KOPT-K1 (cell line): ENCODE measurements around the gene RASA4.
"Not testable (repeated sequence)": the region's sequence is repeated elsewhere in the genome, so short reads cannot be mapped to it uniquely, and the experiment has no call there.

Source experiments
- H3K27ac ChIP-seq: fragments of 200-600 bp; sonication (generic); 2 replicates; pipeline ENCODE4 v1.5.1; 2016; ENCODE audit warnings: antibody characterized with exemption, mild to moderate bottlenecking, low read depth, low read length; ENCODE audit not compliant: poor library complexity, severe bottlenecking
- H3K36me3 ChIP-seq: fragments of 200-600 bp; sonication (generic); 2 replicates; pipeline ENCODE4 v1.5.1; 2017; ENCODE audit warnings: antibody characterized with exemption, mild to moderate bottlenecking, low read length, moderate library complexity; ENCODE audit not compliant: insufficient read depth
- H3K9me3 ChIP-seq: fragments of 200-600 bp; sonication (generic); 2 replicates; pipeline ENCODE4 v1.5.1; 2017; ENCODE audit warnings: antibody characterized with exemption, low read length, mild to moderate bottlenecking; ENCODE audit not compliant: insufficient read depth, poor library complexity, severe bottlenecking

The RASA4 gene

GRCh38 chr7:102535062-102535615, 81.4 kb downstream of the RASA4 start:
- not testable (repeated sequence) for H3K36me3 ChIP-seq, H3K9me3 ChIP-seq, H3K27ac ChIP-seq

DNA sequence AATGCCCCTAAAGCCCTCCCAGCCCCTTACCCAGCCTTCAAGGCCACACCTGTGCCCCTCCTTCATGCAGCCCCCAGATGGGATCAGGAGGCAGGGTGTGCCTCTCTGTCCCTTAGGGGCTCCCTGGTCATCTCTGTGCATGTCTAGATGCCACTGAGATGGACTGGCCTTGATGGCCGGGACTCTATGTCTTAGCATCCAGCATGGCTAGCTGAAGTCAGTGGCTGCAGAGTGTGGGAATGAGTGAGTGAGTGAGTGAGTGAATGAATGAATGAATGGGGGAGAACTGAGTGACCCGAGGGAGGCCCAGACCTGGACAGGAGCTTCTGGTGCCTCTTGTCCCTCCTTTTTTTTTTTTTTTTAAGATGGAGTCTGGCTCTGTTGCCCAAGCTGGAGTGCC, 84.4 kb downstream of the RASA4 start:
- H3K9me3 ChIP-seq, H3K27ac ChIP-seq, H3K36me3 ChIP-seq: not testable (repeated sequence)

- not testable (repeated sequence) for H3K9me3 ChIP-seq, H3K36me3 ChIP-seq, H3K27ac ChIP-seq
These were observed 85.0 kb downstream of the RASA4 start for GRCh38 chr7:102531583-102531982.

GRCh38 chr7:102527822-102528793, 88.4 kb downstream of the RASA4 start:
- H3K9me3 ChIP-seq: not testable (repeated sequence)

GRCh38 chr7:102527182-102527581, 89.4 kb downstream of the RASA4 start:
- H3K36me3 ChIP-seq, H3K27ac ChIP-seq, H3K9me3 ChIP-seq: not testable (repeated sequence)

More at GRCh38 chr7:102527822-102528793, 88.4 kb downstream of the RASA4 start:
- not testable (repeated sequence) for H3K36me3 ChIP-seq, H3K27ac ChIP-seq

- H3K27ac ChIP-seq, H3K36me3 ChIP-seq, H3K9me3 ChIP-seq: not testable (repeated sequence)
These were observed 91.8 kb downstream of the RASA4 start for GRCh38 chr7:102524803-102525202.
